Measurements from ENCODE around the gene OR6C2.

DNA sequence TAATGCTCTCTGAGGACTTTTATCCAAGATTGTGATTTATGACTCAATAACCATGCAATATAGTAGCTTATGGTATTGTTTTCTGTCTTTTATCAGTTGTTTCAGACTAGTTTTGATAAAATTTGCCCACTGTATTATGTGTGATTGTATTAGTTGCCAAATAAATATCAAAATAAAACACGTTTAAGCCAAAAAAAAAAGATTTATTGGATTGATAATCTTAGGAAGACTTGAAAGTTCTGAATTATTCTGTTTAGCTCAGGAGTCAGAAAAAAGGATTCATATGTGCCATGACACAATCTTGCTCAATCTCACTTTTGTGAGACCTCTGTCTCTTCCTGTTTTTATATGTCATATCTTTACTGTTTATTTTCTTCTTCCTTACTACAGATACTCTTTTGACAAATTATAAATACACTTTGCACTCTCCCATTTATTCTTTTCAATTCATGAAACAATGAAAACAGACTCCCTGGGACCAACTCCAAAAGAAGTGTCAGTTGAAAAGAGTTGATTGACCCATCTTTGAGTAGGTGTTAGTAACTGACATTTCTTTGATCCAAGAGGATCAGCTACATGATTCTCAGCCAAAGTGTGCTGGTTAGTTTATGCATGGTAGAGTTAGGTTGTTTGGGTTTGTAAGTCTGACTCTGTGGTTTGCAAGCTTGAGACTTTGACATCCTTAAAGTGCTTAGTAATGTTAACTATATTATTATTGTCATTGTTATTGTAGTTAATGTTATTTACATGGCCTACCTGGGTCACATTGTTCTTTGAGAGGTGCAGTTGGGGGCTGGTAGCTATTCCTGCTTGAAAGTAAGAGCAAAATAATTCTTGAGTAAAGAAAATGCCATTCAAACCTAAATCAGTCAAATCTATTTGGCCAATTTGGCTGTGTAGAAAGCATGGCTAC is 15.3 kb upstream of the OR6C2 start:
- no peak for TF ChIP-seq POLR2A (IDR thresholded peaks at IDR 0.05)
- TF ChIP-seq, protein P1, sequence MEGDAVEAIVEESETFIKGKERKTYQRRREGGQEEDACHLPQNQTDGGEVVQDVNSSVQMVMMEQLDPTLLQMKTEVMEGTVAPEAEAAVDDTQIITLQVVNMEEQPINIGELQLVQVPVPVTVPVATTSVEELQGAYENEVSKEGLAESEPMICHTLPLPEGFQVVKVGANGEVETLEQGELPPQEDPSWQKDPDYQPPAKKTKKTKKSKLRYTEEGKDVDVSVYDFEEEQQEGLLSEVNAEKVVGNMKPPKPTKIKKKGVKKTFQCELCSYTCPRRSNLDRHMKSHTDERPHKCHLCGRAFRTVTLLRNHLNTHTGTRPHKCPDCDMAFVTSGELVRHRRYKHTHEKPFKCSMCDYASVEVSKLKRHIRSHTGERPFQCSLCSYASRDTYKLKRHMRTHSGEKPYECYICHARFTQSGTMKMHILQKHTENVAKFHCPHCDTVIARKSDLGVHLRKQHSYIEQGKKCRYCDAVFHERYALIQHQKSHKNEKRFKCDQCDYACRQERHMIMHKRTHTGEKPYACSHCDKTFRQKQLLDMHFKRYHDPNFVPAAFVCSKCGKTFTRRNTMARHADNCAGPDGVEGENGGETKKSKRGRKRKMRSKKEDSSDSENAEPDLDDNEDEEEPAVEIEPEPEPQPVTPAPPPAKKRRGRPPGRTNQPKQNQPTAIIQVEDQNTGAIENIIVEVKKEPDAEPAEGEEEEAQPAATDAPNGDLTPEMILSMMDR (IDR thresholded peaks at IDR 0.05 in 4 of 5, conservative IDR thresholded peaks at IDR 0.05 in 1 of 5) = no peak

All from gastrocnemius medialis (tissue), 4 donors.